Measurements from ENCODE around the gene ROR2.

ROR2 gene

DNA sequence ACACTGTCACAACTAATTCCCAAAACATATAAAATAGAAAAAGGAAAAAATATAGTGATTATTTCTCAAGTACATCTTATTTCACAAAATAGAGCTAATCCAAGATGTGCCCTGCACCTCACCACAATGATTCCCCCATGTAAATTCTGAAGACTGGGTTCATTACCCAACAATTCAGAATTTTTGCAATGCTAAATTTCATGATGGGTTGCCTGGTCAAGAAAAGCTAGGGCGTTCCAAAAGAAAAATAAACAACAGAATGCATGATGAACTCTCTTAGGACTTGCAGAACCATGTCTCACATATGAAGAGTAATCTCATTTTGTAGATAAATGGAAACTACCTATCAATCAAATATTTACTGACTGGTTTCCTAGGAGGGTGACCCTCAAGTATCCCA lies 266.8 kb downstream of the ROR2 start:
- Histone ChIP-seq H3K4me1 (ENCODE audit: control insufficient read depth, insufficient read depth, low read length) (no peaks in the 10 kb centered on the region), H3K36me3 (ENCODE audit: insufficient read depth, low read length) (no peaks in the 10 kb centered on the region), H3K27me3 (ENCODE audit: control insufficient read depth, insufficient read depth, low read length) (peaks cover 10% of the 10 kb centered on the region), H3K4me2 (ENCODE audit: low read length) (no peak overlapping the region), H3K4me3 (ENCODE audit: low read length) (no peak overlapping the region), H3K9ac (ENCODE audit: low read depth, low read length) (no peak overlapping the region), H3K9me3 (replicated peaks; ENCODE audit: low read length) (no peaks in the 10 kb centered on the region)

DNA sequence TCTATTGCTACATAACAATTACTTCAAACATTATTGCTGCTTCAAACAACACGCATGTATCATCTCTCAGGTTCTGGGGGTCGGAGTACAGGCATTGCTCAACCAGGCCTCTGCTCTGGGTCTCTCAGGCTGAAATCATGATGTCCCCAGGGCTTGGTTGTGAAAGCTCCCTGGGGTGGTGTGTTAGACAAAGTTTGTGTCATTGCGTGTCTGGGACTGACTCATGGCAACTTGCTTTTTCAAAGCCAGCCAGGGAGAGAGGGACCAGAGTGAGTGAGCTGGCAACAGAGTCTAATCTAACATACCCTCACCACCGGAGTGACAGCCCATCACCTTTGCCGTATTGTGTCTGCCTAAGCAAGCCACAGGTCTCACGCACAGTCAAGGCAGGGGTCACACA lies 267.2 kb downstream of the ROR2 start:
- H3K4me1 ChIP-seq (ENCODE audit: control insufficient read depth, insufficient read depth, low read length): no peaks in the 10 kb centered on the region
- no peaks in the 10 kb centered on the region for H3K36me3 ChIP-seq (ENCODE audit: insufficient read depth, low read length)
- H3K27me3 ChIP-seq (ENCODE audit: control insufficient read depth, insufficient read depth, low read length): peaks cover 10% of the 10 kb centered on the region
- H3K9me3 ChIP-seq (replicated peaks; ENCODE audit: low read length): no peaks in the 10 kb centered on the region
- H3K4me2 ChIP-seq (ENCODE audit: low read length): no peak overlapping the region
- no peak overlapping the region for H3K9ac ChIP-seq (ENCODE audit: low read depth, low read length)
- no peak overlapping the region for H3K4me3 ChIP-seq (ENCODE audit: low read length)

DNA sequence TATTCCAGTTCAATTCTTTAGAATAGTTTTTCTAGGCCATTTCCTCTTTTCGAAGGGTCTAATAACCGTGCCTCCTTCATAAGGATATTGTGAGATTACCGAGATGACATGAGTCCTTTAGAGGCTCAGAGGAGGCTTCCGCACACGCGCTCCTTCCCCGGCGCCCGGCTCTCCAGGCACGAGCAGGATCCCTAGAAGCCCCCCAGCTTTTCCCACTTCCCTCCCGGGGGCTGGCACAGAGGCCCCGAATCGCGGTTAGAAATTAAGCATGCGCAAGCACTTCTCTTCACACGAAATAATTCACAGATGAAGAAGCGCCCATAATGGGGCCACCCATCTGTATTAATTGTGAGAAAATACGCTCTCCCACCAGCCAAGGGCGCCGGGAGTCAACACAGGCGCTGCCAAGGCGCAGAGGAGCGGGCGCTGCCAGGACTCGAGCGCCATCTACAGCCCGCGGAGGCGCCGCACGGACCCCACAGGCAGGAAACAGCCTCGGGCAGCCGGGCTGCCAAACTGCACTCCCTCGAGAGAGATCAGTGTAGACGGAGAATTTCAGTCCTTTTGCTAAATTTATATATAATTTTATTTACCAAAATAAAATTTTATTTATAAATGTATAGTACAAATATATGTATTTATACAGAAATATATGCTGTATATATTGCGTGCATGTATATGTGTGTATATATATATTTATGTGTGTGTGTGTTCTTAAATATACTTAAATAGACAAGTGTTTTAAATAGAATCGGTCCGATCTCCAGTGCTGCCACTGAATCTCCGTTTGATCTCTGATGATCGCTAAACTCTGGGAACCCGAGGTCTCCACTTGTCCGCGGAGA lies 268.3 kb downstream of the ROR2 start:
- Histone ChIP-seq H3K9me3 (replicated peaks; ENCODE audit: low read length) (no peaks in the 10 kb centered on the region), H3K27me3 (ENCODE audit: control insufficient read depth, insufficient read depth, low read length) (peaks cover 10% of the 10 kb centered on the region), H3K4me2 (ENCODE audit: low read length) (peak overlapping the region; percentile 58), H3K9ac (ENCODE audit: low read depth, low read length) (no peak overlapping the region), H3K36me3 (ENCODE audit: insufficient read depth, low read length) (no peaks in the 10 kb centered on the region), H3K4me3 (ENCODE audit: low read length) (no peak overlapping the region), H3K4me1 (ENCODE audit: control insufficient read depth, insufficient read depth, low read length) (no peaks in the 10 kb centered on the region)

DNA sequence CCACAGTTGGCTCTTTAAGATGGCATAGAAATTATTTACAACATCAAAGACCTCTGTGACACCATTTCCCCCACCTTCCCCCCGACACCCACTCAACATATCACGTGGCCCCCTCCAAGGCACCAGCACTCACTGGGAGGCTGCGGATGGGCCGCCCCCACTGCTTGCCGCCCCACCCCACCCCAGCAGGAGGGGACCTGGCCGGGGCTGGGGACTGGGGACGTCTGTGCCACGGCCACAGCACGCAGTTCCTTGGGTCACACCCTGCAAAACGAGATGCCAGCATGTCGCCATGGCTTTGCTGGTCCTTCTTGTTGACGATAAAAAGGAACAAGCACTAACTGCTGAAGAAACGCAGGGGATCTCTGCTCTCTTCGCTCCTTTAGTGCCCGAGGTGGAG lies 269.0 kb downstream of the ROR2 start:
- Histone ChIP-seq H3K4me1 (ENCODE audit: control insufficient read depth, insufficient read depth, low read length) (no peaks in the 10 kb centered on the region), H3K36me3 (ENCODE audit: insufficient read depth, low read length) (no peaks in the 10 kb centered on the region), H3K9me3 (replicated peaks; ENCODE audit: low read length) (no peaks in the 10 kb centered on the region), H3K27me3 (ENCODE audit: control insufficient read depth, insufficient read depth, low read length) (peaks cover 16% of the 10 kb centered on the region), H3K9ac (ENCODE audit: low read depth, low read length) (no peak overlapping the region), H3K4me3 (ENCODE audit: low read length) (no peak overlapping the region), H3K4me2 (ENCODE audit: low read length) (no peak overlapping the region)

DNA sequence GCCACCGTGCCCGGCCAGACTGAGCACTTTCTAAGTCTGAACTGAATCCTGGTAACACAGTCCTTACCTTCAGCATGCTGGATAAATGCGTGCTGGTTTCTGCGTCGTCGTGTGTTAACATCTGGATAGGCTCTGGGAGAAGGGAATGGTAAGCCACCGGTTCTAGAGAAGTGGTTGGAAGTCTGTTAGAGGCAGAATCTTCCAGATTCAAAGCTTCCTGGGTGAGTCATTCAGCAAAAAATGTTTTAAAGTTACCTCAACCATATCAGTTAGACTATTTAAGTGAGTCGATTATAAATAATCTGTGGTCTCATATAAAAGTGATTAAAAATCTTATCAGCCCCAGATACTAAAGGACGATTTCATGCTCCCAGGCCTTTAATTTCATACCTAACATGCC lies 269.9 kb downstream of the ROR2 start:
- H3K4me2 ChIP-seq (ENCODE audit: low read length): no peak overlapping the region
- no peaks in the 10 kb centered on the region for H3K4me1 ChIP-seq (ENCODE audit: control insufficient read depth, insufficient read depth, low read length)
- no peaks in the 10 kb centered on the region for H3K36me3 ChIP-seq (ENCODE audit: insufficient read depth, low read length)
- peaks cover 18% of the 10 kb centered on the region for H3K27me3 ChIP-seq (ENCODE audit: control insufficient read depth, insufficient read depth, low read length)
- H3K9ac ChIP-seq (ENCODE audit: low read depth, low read length): no peak overlapping the region
- H3K9me3 ChIP-seq (replicated peaks; ENCODE audit: low read length): no peaks in the 10 kb centered on the region
- no peak overlapping the region for H3K4me3 ChIP-seq (ENCODE audit: low read length)

DNA sequence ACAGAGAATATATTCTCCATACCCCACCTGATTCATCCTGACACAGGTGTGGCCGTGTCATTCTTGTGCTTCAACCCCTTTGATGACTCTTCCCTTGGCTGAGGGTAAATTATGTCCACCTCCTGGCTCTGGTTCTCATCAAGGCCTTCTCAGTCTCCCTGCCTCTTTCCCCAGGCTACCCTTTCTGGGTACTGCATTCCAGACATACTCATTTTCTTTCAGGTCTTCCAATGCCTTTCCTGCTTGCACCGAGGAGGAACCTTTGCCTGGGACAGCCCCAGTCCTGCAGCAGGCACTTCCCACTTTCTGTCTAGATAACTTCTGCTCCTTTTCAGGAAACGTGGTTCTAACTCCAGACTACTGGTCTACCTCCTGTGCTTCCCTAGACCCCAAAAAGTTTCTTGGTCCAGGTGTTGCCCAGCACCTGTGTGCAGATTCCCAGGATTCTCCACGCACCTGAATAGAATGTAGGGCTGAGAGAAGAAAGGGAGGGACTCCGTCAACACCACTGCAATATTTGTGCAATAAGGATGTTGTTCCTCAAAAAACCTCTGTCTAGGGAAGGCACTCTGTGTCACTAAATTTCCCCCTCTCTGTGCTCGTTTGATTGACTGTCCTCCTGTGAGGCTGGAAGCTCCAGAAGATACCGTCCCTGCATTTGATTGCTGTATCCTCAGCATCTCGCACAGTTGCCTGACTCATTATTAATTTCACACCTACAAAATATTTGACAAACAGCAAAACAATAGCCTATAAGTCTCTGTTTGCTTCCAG lies 271.0 kb downstream of the ROR2 start:
- Histone ChIP-seq H3K4me2 (ENCODE audit: low read length) (no peak overlapping the region), H3K4me1 (ENCODE audit: control insufficient read depth, insufficient read depth, low read length) (no peaks in the 10 kb centered on the region), H3K4me3 (ENCODE audit: low read length) (no peak overlapping the region), H3K36me3 (ENCODE audit: insufficient read depth, low read length) (no peaks in the 10 kb centered on the region), H3K27me3 (ENCODE audit: control insufficient read depth, insufficient read depth, low read length) (peaks cover 25% of the 10 kb centered on the region), H3K9me3 (replicated peaks; ENCODE audit: low read length) (no peaks in the 10 kb centered on the region), H3K9ac (ENCODE audit: low read depth, low read length) (no peak overlapping the region)

DNA sequence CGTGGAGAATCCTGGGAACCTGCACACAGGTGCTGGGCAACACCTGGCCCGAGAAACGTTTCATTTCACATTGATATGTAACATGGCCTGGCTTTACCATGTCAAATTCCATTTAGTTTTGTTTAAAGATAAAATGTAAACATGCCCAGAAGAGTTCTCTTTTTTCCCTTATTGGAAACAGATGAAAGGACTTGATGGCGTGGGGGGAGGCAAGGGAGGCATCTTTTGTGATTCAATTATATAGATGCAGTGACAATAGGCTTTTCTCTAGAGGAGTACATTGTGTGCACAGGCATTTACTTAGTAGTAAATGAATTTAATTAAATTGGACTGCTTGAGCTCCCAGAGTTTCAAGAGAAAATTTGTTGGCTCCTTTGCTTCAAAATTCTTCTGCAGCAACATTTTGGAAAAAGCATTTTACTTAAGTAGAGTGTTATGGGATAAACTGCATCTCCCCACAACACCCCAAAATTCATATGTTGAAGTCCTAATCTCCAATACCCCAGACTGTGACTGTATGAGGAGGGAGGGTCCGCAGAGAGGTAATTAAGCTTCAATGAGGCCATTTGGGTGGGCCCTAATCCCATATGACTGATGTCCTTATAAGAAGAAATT lies 272.1 kb downstream of the ROR2 start:
- Histone ChIP-seq H3K9me3 (replicated peaks; ENCODE audit: low read length) (no peaks in the 10 kb centered on the region), H3K4me1 (ENCODE audit: control insufficient read depth, insufficient read depth, low read length) (no peaks in the 10 kb centered on the region), H3K36me3 (ENCODE audit: insufficient read depth, low read length) (no peaks in the 10 kb centered on the region), H3K27me3 (ENCODE audit: control insufficient read depth, insufficient read depth, low read length) (peaks cover 29% of the 10 kb centered on the region), H3K4me3 (ENCODE audit: low read length) (no peak overlapping the region), H3K4me2 (ENCODE audit: low read length) (no peak overlapping the region), H3K9ac (ENCODE audit: low read depth, low read length) (no peak overlapping the region)

DNA sequence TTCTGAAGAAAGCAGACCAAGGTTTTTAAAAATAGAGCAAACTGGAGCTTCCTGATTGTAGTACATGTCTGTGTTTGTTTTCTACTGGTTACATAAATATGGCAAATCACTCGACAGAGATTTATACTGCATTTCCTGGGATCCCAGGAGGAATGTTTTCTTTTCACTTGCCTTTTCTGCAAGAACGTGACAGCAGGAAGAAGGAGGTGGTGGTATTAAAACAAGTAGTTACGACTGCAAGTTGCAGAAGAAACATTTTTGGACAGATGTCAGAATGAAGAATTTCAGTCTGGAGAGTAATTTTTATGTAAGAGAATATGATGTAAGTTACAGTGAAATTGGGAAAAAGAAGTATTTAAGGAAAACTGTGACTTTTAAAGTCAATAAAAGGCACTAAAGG lies 272.7 kb downstream of the ROR2 start:
- Histone ChIP-seq H3K4me1 (ENCODE audit: control insufficient read depth, insufficient read depth, low read length) (no peaks in the 10 kb centered on the region), H3K36me3 (ENCODE audit: insufficient read depth, low read length) (no peaks in the 10 kb centered on the region), H3K4me3 (ENCODE audit: low read length) (no peak overlapping the region), H3K27me3 (ENCODE audit: control insufficient read depth, insufficient read depth, low read length) (peaks cover 29% of the 10 kb centered on the region), H3K9me3 (replicated peaks; ENCODE audit: low read length) (no peaks in the 10 kb centered on the region), H3K4me2 (ENCODE audit: low read length) (no peak overlapping the region), H3K9ac (ENCODE audit: low read depth, low read length) (no peak overlapping the region)

DNA sequence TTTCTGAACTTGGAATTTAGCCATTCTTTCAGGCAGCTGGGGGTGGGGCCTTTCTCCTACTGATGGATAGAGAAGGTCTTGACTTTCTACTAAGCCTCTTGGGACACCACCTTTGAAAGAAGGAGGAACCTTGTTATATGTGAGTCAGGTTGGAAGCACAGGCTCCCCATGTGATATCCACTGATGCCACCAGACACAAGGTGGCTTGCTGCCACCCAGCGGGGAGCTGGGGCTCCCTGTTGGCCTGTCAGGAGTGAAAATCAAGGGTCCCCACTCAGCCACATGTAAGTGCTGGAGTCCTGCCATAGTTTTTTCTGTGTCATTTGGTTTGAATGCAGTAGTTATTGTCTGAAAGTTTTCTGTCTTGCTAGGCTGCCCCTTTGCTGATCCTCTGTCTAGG lies 274.0 kb downstream of the ROR2 start:
- H3K4me2 ChIP-seq (ENCODE audit: low read length): no peak overlapping the region
- no peaks in the 10 kb centered on the region for H3K4me1 ChIP-seq (ENCODE audit: control insufficient read depth, insufficient read depth, low read length)
- H3K27me3 ChIP-seq (ENCODE audit: control insufficient read depth, insufficient read depth, low read length): peaks cover 29% of the 10 kb centered on the region
- H3K4me3 ChIP-seq (ENCODE audit: low read length): no peak overlapping the region
- no peaks in the 10 kb centered on the region for H3K36me3 ChIP-seq (ENCODE audit: insufficient read depth, low read length)
- no peak overlapping the region for H3K9ac ChIP-seq (ENCODE audit: low read depth, low read length)
- H3K9me3 ChIP-seq (replicated peaks; ENCODE audit: low read length): no peaks in the 10 kb centered on the region

DNA sequence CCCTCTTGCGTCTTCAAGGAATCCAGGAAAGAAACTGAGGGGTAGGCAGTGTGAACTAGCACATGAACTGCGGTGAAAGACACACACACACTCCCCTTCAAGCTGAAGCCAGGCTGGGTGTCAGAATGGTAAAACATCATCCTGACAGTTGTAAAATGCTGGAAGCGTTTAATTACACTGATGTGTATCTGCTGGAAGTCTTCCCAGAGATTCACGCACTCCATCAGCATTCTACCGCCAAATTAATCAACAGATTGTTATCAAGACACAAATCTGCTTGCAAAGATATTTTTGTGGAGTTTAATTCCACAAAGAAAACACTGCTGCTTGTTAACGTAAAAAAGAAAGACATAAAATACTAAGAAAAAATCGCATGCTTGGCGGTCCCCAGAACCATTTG lies 285.4 kb downstream of the ROR2 start:
- H3K4me1 ChIP-seq (ENCODE audit: control insufficient read depth, insufficient read depth, low read length): no peaks in the 10 kb centered on the region
- H3K4me2 ChIP-seq (ENCODE audit: low read length): no peak overlapping the region
- no peak overlapping the region for H3K9ac ChIP-seq (ENCODE audit: low read depth, low read length)
- peaks cover 13% of the 10 kb centered on the region for H3K27me3 ChIP-seq (ENCODE audit: control insufficient read depth, insufficient read depth, low read length)
- no peaks in the 10 kb centered on the region for H3K36me3 ChIP-seq (ENCODE audit: insufficient read depth, low read length)
- H3K4me3 ChIP-seq (ENCODE audit: low read length): no peak overlapping the region
- no peaks in the 10 kb centered on the region for H3K9me3 ChIP-seq (replicated peaks; ENCODE audit: low read length)

DNA sequence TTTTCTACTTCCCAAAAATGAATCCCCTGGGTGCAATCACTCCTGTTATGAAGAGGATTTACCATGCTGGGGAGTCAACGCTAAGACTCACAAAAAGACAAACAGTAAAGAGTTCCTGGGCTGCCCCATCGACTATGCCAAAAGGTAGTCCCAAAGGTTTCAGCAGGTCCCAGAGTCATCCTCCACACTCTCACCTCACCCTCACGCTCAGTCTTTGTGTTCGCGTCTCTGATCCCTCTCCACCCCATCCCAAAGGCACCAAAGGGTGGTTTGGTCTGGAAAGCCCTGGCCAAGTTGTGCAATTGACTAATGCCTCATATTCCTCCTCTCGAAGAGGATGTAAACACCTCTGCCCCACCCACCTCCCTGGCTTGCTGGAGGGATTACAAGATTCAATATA lies 286.2 kb downstream of the ROR2 start:
- Histone ChIP-seq H3K4me3 (ENCODE audit: low read length) (no peak overlapping the region), H3K4me2 (ENCODE audit: low read length) (no peak overlapping the region), H3K4me1 (ENCODE audit: control insufficient read depth, insufficient read depth, low read length) (no peaks in the 10 kb centered on the region), H3K36me3 (ENCODE audit: insufficient read depth, low read length) (no peaks in the 10 kb centered on the region), H3K9ac (ENCODE audit: low read depth, low read length) (no peak overlapping the region), H3K27me3 (ENCODE audit: control insufficient read depth, insufficient read depth, low read length) (peaks cover 13% of the 10 kb centered on the region), H3K9me3 (replicated peaks; ENCODE audit: low read length) (no peaks in the 10 kb centered on the region)
